ENCODE results near the gene NCDN.
A peak's percentile ranks its signal among the peaks of the same experiment; 100 is the strongest.
"Not testable (repeated sequence)": the region's sequence is repeated elsewhere in the genome, so short reads cannot be mapped to it uniquely, and the experiment has no call there.

NCDN gene

GRCh38 chr1:35569936-35570335 is 12.3 kb downstream of the NCDN start:
- DNase-seq (ENCODE audit: low spot score) = no peak

DNA sequence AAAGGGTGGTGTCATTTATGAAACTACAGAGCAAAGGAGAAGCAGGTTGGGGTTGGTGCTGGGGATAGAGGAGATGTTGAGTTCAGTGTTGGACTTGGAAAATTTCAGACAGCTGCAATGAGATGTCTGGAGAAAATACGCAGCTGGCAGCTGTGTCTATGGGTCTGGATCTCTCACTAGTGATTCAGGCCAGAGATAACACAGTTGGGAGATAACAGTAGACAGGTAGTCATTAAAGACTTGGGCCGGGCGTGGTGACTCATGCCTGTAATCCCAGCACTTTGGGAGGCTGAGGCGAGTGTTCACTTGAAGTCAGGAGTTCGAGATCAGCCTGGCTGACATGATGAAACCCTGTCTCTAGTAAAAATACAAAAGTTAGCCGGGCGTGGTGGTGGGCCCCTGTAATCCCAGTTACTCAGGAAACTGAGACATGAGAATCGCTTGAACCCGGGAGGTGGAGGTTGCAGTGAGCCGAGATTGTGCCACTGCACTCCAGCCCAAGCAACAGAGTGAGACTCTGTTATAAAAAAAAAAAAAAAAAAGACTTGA is 13.1 kb downstream of the NCDN start:
- DNase-seq (ENCODE audit: low spot score) = no peak

- no peak for DNase-seq (ENCODE audit: low spot score)
These were observed 13.7 kb downstream of the NCDN start for GRCh38 chr1:35571263-35571662.

DNA sequence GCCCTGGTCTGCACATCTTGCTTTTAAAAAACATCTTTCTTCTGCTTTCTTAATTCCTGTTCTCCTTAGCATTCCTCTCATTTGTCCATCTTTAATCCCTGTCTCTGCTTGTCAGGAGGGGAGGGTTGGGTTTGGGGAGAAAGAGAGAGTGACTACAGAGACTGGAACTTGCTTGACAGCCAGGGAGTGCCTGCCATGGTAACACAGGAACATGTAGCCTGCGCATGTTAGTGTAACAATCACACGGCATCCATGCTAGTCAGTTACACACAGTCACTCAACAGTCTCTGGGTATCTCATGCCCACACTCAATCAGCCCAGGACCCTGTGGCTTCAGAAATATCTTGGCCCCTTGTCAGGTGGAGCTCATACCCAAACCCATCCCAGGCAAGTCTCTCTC is 14.7 kb downstream of the NCDN start:
- no peak for DNase-seq (ENCODE audit: low spot score)

GRCh38 chr1:35573198-35574124 is 15.9 kb downstream of the NCDN start, which contains the start of gene TFAP2E:
Gene TFAP2E, plus strand, starts transcription at chr1:35573314. Its CDS starts 264 bp downstream, at chr1:35573578.
- peak; percentile 71 for DNase-seq (ENCODE audit: low spot score)

DNA sequence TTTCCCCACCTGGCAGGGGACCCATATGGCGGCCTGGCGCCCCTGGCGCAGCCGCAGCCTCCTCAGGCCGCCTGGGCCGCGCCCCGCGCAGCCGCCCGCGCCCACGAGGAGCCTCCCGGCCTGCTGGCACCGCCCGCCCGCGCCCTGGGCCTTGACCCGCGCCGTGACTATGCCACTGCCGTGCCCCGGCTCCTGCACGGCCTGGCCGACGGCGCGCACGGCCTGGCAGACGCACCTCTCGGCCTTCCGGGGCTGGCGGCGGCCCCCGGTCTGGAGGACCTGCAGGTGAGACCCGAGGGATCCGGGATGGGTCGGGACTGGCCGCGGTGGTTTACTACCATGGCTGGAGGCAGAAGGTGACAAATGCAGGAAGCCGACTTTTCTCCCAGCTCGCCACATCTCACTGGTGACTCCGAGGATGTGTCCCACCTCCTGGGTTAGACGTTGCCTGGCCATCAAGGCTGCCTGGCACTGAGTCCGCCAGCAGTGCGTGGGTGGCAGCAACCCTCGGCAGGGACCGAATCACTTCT is 16.6 kb downstream of the NCDN start:
- no peak for DNase-seq (ENCODE audit: low spot score)

GRCh38 chr1:35574655-35575415 is 17.2 kb downstream of the NCDN start:
- DNase-seq (ENCODE audit: low spot score) = peak; percentile 48

DNA sequence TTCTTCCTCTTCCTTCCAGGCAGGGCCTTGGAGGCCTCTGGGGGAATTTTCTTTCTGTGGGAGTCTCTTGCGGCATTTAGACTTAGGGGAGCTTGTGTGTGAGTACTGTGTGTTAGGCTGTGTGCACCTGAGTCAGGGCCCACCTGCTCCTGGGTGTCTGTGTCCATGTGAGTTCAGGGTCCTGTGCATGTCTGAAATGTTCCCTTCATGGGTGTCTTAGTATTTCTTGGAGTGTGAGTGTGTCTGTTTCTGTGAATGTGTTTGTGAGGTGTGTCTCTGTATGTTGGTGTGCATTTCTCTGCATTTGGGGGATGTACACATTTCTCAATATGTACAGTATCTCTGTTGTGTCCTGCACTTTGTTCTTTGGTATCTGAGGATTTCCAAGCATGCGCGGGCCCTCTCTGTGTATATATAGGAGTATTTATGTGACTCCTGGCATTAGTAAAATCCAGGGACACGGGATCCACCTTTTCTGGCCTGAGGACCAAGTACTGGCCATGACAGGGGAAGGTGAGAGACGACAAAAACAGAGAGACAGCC is 17.9 kb downstream of the NCDN start:
- no peak for DNase-seq (ENCODE audit: low spot score)

DNA sequence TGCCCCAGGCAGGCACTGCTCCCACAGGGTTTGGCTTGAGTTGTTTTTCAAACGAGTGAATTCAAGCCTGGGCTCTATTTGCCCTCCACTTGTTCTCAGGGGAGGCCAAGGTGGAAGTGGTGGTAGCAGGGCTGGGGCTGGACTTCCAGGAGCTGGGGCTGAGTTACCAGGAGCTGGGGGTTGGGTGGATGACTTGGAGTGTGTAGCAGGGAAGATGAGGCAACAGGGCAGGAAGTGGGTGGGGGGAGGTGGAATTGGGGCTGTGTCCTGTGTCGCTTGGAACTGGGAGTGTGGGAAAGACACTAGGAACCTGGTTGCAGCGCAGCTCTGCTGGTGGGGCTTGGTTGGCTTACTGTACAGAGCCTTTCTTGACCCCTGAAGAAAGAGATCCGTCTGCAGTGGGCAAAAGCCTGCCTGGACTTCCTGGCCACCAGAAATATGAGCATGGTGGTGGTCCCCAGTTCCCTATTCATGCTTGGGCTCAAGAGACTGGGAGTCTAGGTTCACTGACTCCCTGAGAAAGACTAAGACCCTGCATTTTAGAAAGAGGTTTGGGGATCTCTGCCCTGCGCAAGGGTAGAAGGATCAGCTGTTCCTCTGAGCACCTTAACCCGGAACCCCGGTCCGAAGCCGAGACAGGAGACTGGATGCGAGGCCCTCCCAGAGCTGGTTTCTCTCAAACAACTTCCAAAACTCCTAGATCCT is 18.6 kb downstream of the NCDN start:
- no peak for DNase-seq (ENCODE audit: low spot score)

DNA sequence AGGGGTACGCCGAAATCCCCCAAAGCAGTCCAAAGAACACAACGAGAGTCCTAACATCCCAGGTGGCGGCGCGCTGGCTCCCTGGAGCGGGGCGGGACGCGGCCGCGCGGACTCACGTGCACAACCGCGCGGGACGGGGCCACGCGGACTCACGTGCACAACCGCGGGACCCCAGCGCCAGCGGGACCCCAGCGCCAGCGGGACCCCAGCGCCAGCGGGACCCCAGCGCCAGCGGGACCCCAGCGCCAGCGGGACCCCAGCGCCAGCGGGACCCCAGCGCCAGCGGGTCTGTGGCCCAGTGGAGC is 19.1 kb downstream of the NCDN start:
- DNase-seq (ENCODE audit: low spot score) = not testable (repeated sequence)

GRCh38 chr1:35577071-35577998 is 19.7 kb downstream of the NCDN start:
- peak; percentile 62 for DNase-seq (ENCODE audit: low spot score)

DNA sequence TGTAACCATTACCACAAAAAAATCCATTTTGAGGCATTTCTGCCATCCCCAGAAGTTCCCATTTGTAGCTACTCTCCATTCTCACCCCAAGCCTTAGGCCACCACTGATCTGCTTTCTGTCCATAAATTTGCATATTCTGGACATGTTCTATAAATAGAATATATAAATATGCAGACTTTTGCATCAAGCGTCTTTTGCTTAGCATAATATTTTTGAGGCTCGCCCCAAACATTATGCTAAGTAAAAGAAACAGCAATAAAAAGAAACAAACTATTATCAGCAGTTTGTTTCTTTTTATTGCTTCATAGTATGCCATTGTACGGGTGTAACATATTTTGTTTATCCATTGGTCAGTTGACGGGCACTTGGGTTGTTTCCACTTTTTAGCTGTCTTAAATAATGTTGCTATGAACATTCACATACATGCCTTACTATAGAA is 23.4 kb downstream of the NCDN start:
- no peak for DNase-seq (ENCODE audit: low spot score)

- not testable (repeated sequence) for DNase-seq (ENCODE audit: low spot score)
These were observed 24.0 kb downstream of the NCDN start for GRCh38 chr1:35581621-35582020.

GRCh38 chr1:35585281-35585680 is 27.7 kb downstream of the NCDN start:
- no peak for DNase-seq (ENCODE audit: low spot score)

- not testable (repeated sequence) for DNase-seq (ENCODE audit: low spot score)
These were observed 28.2 kb downstream of the NCDN start for GRCh38 chr1:35585805-35586204.

GRCh38 chr1:35586808-35587207 is 29.2 kb downstream of the NCDN start:
- no peak for DNase-seq (ENCODE audit: low spot score)

- DNase-seq (ENCODE audit: low spot score) = no peak
These were observed 30.1 kb downstream of the NCDN start for GRCh38 chr1:35587736-35588135.

DNA sequence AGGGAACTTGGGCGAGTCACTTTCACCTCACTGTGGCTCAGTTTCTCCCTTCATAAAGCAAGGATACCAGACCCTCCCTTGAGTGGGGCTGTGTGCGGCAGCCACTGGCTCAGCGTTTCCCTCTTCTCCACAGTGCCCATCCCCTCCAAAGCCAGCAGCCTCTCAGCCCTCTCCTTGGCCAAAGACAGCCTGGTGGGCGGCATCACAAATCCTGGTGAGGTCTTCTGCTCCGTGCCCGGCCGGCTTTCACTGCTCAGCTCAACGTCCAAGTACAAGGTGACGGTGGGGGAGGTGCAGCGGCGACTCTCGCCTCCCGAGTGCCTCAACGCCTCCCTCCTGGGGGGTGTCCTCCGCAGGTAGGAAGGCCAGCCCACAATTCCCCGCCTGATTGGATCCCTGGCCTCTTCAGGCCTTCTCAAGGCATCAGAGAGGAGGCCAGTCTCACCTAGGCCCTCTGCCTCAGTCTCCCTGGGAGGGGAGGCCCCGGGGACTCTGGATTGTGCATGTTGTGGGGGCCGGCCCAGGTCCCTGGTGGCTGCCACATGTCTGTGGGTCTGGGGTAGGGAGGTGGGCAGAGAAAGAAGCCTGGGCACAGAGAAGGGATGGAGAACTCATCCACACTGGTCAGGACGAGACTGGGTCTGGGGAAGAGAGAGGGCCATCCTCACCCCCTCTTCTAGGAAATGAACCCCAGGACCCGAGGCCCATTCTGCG is 30.8 kb downstream of the NCDN start:
- no peak for DNase-seq (ENCODE audit: low spot score)

GRCh38 chr1:35589516-35590427 is 32.2 kb downstream of the NCDN start:
- DNase-seq (ENCODE audit: low spot score) = no peak

Data from iPS-NIHi11 (cell line).